NCI-H524 treated with DMSO at 0.1 percent for 48 hours (cell line): ENCODE results near the gene UGT1A8.
"Not testable (repeated sequence)": the region's sequence is repeated elsewhere in the genome, so short reads cannot be mapped to it uniquely, and the experiment has no call there.

Experiments used
- DNase-seq: peaks from one replicate; lab custom pipeline; 2025; lab: John Stamatoyannopoulos, UW

The UGT1A8 gene

DNA sequence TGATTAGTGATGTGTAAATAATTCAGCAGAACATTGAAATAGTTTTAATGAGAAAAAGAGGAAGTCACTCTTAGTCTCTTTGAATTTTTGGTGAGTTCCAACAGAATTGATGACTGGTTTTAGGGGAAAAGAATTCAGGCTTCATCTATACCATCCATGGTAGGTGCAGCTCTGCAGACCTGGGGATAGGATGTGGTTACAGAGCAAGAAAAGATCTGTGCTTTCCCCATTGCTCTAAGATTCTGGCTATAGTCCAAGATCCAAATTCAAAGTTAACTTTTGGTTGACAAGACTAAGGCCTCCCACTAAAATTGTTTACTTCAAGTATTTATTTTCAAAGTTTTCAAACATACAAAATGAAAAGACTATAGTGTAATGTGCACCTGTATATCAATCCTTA lies 22.4 kb downstream of the UGT1A8 start:
- DNase-seq: no peak

DNA sequence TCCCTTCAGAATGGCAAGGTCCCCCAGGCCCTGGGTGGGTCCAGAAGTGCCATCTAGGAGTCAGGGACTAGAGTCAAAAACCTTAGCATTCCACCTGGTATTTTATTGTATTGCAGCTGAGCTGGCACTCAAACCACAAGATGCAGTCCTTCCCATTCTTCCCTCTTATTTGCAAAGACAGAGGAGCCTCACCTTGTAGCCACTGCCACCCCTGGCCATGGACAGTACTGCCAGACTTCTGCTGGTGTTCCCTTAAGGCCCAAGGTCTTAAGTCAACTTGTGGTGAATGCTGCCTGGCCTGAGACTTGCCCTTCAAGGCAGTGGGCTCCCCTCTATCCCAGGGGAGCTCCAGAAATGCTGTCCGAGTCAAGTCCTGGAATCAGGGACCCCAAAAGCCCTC lies 25.7 kb downstream of the UGT1A8 start:
- DNase-seq: no peak

DNA sequence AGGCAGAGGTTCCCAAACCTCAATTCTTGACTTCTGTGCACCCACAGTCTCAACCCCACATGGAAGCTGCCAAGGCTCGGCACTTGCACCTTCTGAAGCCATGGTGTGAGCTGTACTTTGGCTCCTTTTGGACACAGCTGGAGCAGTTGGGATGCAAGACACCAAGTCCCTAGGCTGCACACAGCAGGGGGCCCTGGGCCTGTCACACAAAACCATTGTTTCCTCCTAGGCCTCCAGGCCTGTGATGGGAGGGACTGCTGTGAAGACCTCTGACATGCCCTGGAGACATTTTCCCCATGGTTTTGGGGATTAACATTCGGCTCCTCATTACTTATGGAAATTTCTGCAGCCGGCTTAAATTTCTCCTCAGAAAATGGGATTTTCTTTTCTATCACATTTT lies 28.6 kb downstream of the UGT1A8 start:
- not testable (repeated sequence) for DNase-seq

DNA sequence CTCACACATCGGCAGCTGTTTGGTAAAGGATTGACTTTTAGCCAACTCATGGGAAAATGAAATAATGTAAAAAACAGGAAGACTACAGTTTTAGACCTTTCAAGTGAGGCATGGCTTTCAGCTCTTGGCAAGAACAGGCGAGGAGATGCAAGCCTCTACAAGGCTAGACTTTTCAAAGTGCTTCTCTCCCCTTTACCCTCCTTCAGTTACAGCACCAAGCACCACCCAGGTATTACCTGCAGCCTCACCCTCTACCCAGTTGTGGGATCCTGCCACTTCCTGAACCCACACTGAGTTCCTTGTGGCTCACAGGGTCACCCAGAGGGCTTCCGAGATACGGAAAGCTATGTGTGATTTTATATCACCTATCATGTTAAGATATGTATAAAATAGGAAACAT lies 33.5 kb downstream of the UGT1A8 start:
- no peak for DNase-seq

DNA sequence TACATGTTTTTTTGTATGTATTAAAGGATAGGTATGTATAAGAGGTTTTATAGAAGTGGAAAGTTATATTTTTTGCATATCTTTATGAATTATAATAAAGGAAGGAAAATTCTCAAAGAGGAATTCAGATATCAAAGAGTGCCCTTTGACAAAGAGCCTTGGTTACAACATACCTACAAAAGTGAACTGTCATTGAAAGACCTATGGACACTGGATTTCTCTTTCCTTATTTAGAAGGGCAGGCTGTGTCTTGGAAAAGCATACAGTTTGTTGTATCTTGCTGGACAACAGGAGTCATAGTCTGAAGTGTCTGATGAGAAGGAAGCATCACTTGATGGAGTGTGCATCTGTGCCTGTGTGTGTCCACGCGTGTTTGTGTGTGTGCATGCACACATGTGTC lies 34.0 kb downstream of the UGT1A8 start:
- DNase-seq: no peak

DNA sequence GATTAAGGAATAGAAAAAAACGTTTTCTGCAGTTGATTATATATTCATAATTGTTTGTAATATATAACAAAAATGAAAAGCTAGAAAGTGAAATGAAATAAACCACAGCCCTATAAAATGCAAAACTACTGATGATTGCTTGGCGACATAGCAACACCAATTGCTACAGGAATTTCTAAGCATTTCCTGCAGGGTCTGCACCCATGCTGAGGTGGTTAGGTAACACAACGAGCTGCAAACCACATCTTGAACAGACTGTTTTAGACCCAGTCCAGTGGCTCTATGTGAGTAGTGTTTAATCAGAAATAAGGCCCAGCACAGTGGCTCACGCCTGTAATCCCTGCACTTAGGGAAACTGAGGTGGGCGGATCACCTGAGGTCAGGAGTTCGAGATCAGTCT lies 37.1 kb downstream of the UGT1A8 start:
- no peak for DNase-seq

DNA sequence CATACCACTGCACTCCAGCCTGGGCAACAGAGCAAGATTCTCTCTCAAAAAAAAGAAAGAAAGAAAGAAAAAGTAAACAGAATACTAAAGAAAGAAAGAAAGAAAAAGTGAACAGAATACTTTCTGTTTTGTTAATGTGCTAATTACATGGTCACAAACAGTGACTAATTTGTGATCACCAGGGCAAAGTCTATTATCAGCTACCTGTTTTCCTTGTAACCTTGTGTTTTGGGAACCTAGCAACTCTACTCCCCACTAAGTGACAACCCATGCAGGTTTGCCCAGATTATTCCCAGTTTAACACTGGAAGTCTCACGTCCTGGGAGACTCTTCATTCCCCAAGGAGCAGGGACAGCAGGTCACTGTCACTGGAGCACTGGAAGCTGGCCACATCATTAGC lies 37.6 kb downstream of the UGT1A8 start:
- DNase-seq: no peak

DNA sequence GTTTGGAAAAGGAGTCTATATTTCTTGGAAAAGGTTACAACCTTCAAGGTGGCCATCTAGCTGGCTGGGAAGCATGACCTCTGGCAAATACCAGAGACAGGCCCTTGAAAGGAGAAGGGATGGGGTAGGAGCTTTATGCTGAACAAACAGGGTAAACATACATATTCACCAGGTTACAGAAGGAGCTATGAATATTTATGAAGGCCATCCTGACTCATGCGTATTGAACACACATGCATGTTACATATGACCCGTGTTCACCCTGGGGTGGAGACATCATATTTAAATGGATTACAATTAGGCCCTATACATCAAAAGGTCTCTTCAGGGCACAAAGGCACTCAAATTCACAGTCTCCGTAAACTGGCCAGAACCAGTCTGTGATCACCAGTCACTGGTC lies 38.5 kb downstream of the UGT1A8 start:
- DNase-seq: not testable (repeated sequence)

DNA sequence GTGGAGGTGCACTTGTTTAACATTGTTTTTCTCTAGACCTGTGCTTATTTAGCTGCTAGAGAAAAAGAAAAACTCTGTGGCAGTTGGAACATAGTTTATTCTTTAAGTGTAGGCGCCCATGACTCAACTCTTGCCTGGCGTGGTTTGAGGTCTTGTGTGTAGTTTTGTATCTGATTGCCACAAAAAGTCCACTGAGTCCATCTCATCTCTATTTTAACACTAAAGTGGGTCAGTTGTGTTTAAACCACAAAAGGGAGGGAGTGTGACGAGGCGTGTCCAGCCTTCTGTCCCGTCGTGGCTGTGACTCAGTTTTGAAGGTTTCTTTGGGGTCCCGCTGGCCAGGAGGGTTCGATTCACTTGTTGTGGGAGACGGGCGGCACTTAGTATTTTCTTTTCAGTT lies 39.0 kb downstream of the UGT1A8 start:
- no peak for DNase-seq

DNA sequence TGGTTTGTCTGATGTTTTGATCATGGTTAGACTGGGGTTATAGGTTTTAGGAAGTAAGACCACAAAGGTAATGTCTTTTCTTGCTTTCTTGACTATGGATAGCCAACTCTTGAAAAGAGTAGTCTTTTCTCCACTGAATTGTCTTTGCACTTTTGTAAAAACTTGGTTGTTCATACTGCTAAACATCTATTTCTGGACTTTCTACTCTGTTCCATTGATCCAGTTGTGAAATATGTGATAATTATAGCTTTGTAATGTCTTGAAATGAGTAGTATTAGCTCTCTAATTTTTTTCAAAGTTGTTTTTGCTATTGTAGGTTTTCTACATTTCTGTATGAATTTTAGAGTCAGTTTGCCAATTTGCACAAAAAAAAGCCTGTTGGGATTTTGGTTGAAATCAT lies 41.2 kb downstream of the UGT1A8 start:
- DNase-seq: no peak

DNA sequence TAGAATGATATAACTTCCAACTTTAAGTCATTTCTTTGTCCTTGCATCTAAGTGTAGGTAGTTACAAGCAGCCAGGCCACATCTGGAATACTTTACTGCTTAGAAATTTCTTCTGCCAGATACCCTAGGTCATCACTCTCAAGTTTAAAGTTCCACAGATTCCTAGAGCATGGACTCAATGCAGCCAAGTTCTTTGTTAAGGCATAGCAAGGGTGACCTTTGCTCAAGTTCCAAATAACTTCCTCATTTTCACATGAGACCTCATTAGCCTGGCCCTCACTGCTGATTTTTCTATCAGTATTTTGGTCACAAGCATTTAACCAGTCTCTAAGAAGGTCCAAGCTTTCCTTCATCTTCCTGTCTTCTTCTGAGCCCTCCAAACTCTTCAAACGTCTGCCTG lies 46.5 kb downstream of the UGT1A8 start:
- DNase-seq: no peak

DNA sequence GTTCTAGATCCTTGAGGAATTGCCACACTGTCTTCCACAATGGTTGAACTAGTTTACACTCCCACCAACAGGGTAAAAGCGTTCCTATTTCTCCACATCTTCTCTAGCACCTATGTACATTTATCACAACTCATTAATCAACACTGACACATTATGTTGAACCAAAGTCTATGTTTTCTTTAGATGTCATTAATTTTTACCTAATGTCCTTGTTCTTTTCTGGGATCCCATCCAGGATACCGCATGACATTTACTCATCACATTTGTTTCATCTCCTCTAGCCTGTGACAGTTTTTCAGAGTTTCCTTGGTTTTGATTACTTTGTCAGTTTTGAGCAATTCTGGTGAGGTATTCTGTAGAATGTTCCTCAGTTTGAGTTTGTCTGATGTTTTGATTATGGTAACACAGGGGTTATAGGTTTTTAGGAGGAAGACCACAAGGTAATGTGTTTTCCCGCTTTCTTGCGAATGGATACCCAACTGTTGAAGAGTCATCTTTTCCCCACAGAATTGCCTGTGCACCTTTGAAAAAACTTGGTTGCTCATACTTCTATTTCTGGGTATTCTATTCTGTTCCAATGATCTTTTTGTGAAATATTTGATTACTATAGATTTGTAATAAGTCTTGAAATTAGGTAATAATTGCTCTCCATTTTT lies 51.3 kb downstream of the UGT1A8 start:
- DNase-seq: no peak

DNA sequence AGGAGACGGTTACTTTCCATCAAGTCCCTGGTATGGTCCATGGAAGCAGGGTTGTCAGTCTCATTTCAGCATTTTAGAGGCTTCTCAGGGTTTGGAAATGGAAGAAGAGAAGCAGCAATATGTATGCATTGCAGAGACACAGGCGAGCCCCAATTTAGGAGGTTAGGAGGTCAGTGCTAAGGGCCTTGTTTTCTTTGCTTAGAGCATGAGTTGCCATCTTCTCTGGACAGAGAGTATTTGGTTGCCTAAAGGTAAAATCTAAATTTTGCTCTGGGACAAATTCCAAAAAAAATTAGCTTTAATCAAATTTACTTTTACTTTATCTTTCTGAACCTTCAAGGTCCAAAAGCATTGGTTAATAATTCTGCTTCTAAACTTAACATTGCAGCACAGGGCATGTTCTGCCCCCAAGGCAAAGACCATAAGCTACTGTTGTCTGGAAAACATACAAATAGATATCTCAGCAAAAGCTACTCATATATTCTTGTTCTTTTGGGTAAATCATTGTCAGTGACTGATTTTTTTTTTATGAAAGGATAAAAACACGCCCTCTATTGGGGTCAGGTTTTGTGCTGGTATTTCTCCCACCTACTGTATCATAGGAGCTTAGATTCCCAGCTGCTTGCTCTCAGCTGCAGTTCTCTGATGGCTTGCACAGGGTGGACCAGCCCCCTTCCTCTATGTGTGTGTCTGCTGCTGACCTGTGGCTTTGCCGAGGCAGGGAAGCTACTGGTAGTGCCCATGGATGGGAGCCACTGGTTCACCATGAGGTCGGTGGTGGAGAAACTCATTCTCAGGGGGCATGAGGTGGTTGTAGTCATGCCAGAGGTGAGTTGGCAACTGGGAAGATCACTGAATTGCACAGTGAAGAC lies 54.1 kb downstream of the UGT1A8 start, which contains the start of gene UGT1A9:
Gene UGT1A9 (plus strand): TSS at position 609 of the 872 bp plus-strand sequence. CDS start 37 bp downstream, at position 646.
- DNase-seq: no peak

DNA sequence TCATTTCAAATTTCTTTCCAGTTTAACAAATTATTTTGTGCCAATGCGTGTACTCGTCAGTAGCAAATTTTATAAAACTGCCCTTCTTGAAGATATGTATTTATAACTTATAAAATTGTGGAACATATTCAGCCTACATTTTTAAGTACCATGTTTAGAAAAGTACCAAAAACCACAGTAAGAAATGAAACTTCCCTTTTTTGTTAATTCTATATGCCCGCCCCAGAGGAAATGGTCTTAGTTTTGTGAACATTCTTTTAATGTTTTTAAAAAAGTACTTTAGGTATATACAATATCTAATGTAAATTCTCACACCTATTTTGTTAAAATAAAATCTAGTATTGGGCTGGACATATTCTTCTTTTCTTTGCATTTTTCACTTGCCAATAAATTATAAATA lies 55.5 kb downstream of the UGT1A8 start:
- DNase-seq: no peak

DNA sequence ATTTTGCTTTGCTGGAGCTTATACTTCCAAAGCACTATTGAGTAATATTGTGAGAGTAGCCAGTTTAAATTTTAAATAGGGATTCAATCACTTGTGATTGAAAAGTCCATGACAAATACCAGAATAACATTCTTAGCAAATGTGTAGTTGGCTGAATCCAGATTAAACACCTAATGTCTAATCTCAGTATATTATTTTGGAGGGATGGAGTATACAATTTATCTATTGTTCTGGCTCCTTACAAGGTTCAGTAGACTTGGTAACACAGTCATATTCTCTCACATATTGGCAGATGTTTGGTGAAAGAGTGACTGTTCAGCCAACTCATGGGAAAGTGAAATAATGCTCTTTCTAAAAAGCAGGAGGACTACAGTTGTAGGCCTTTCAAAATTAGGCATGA lies 56.5 kb downstream of the UGT1A8 start:
- no peak for DNase-seq

DNA sequence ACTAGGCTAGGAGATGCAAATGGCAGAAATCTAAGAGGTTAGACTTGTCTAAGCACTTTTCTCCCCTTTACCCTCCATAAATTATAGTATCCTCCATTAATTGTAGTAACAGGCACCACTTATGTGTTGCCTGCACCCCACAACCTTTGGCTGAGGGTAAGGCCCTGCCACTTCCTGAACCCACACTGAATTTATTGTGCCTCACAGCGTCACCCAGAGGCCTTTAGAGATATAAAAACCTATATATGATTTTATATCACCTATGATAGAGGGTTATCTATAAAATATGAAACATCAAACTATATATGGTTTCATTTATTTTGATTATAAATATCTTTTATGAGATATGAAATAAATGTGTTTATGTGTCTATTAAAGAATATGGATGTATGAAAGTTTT lies 56.9 kb downstream of the UGT1A8 start:
- no peak for DNase-seq

DNA sequence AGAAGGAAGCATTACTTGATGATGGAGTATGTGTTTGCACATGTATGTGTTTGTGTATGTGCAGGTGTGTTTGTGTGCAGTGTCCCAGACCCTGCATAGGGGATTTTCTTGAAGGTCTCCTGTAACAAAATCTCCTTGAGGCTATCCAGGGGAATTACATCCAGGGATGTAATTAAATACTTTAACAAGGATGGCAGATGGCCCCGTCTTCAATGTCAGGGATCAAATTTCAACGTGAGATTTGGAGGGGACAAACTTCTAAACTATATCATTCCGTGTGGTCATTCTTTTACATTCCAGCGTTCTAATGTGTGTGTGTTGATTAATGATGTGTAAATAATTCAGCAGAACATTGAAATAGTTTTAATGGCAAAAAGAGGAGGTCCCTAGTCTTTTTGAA lies 57.6 kb downstream of the UGT1A8 start:
- DNase-seq: peak; percentile 62

DNA sequence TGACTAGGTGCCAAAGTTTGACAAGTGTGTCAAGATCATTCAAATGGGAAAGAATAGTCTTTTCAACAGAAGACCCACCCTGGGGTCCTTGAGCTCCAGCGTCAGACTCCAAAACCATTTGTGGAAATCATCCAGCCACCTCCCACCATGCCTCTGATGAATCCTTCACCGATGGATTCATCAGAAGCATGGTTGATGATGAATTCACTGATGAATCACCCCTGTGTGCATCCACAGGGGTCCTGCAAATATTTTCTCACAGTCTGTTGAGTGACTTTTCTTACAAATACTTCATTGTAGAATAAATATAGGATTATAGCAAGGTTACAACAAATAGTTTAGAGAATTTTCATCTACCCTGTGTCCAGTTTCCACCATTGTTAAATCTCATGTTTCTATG lies 58.6 kb downstream of the UGT1A8 start:
- DNase-seq: no peak

DNA sequence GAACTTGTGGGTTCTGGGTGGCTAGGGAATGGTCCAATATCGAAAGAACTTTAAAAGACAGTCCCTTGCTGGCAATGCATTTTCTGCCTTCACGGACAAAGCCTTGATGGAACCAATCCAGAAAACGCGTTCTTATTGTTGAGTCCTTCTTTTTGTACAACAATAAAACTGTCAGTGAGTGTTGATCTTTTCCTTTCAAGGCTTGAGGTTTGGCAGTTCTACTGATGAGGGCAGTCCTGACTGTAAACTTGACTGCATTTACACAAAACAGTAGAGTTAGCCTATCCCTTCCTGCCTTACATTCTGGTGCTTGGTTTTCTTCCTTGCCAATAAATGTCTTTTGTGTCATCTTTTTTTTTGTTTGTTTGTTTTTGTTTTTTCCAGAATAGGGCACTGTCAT lies 61.8 kb downstream of the UGT1A8 start:
- DNase-seq: no peak

DNA sequence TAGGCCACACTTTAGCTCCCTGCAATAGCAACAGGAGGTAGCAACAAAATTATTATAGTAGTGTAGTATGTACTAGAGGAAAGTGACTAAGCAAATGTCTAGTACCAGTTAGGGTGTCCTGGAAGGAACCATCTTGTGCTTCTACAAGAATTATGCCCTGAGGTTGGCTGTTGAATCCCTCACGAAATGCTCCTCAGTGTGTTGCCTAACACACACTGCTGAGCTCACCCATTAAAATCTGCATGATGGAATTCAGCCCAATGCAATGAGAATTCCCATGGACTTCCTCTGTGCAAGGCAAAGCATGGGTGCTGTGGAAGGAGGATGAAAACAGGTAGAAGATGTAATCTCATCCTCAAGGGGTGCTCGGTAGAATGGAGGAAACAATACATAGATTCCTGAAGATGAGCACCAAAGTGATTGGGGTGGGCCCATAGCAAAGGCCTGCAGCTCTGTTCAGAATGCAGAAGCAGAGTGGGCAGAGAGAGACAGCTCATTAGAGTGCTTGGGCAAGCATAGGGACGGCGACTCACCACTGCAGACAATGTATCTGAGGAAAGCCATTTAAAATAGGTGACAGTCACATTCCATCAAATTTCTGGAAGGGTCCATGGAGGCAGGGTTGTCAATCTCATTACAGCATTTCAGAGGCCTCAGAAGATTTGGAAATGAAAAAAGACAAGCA lies 63.1 kb downstream of the UGT1A8 start:
- DNase-seq: no peak

DNA sequence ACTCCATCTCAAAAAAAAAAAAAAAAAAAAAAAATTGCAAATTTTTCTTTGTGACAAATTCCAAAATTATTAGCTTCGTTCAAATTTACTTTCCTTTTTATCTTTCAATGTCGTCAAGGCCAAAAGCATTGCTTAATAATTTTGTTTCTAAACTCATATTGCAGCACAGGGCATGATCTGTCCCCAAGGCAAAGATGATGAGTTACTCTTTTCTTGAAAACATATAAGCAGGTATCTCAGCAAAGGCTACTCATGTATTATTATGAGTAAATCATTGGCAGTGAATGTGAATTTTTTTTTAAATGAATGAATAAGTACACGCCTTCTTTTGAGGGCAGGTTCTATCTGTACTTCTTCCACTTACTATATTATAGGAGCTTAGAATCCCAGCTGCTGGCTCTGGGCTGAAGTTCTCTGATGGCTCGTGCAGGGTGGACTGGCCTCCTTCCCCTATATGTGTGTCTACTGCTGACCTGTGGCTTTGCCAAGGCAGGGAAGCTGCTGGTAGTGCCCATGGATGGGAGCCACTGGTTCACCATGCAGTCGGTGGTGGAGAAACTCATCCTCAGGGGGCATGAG lies 64.2 kb downstream of the UGT1A8 start, which contains the start of gene UGT1A7:
Gene UGT1A7 (plus strand): TSS at position 381 of the 579 bp plus-strand sequence. CDS start 37 bp downstream, at position 418.
- no peak for DNase-seq

DNA sequence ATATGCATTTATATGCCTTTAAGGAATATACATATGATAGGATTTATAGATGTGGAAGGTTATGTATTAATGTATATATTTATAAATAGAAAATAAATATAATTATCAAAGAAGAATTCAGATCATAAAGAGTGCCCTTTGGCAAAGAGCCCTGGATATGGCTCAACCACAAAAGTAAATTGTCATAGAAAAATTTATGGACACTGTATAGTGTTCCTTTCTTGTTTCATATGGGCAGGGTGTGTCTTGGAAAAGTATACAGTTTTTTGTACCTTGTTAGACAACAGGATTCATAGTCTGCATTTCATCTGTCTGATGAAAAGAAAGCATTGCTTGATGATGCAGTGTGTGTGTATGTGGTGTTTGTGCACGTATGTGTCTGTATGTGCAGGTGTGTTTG lies 67.2 kb downstream of the UGT1A8 start:
- DNase-seq: no peak
